NCI-H2196 (cell line): Measurements from ENCODE around the gene GOPC.
"Not testable (repeated sequence)": the region's sequence is repeated elsewhere in the genome, so short reads cannot be mapped to it uniquely, and the experiment has no call there.

ENCODE experiments used
- DNase-seq: peaks from one replicate; lab custom pipeline; 2025; ENCODE audit not compliant: unreplicated experiment; lab: John Stamatoyannopoulos, UW

Gene GOPC

GRCh38 chr6:117602151-117602898 lies at the start of gene GOPC:
GOPC (minus strand) TSS chr6:117602511; CDS start chr6:117602288, 223 bp downstream.
- DNase-seq: peak; percentile 96

GRCh38 chr6:117651984-117652383 lies 49.7 kb upstream of the GOPC start:
- DNase-seq: not testable (repeated sequence)

GRCh38 chr6:117642976-117643375 lies 40.7 kb upstream of the GOPC start:
- DNase-seq: no peak

GRCh38 chr6:117637770-117638169 lies 35.5 kb upstream of the GOPC start:
- no peak for DNase-seq

GRCh38 chr6:117629119-117629660 lies 26.9 kb upstream of the GOPC start:
- DNase-seq: no peak

GRCh38 chr6:117627533-117627932 lies 25.2 kb upstream of the GOPC start:
- DNase-seq: no peak

- no peak for DNase-seq
These were observed 22.7 kb upstream of the GOPC start for GRCh38 chr6:117624869-117625481.

- no peak for DNase-seq
These were observed 16.9 kb upstream of the GOPC start for GRCh38 chr6:117619178-117619577.

- no peak for DNase-seq
These were observed 15.1 kb upstream of the GOPC start for GRCh38 chr6:117617210-117618035.

- DNase-seq: no peak
These were observed 14.3 kb upstream of the GOPC start for GRCh38 chr6:117616391-117617209.

- no peak for DNase-seq
These were observed 13.6 kb upstream of the GOPC start for GRCh38 chr6:117615750-117616390.

GRCh38 chr6:117613920-117614560 lies 11.7 kb upstream of the GOPC start:
- no peak for DNase-seq

GRCh38 chr6:117607511-117607910 lies 5.2 kb upstream of the GOPC start:
- no peak for DNase-seq

- DNase-seq: peak; percentile 61
These were observed 3.0 kb upstream of the GOPC start for GRCh38 chr6:117605169-117605826.

- DNase-seq: no peak
These were observed 1.5 kb upstream of the GOPC start for GRCh38 chr6:117603821-117604220.

GRCh38 chr6:117602899-117603588 lies 733 bp upstream of the GOPC start:
- no peak for DNase-seq

- no peak for DNase-seq
These were observed 530 bp downstream of the GOPC start for GRCh38 chr6:117601811-117602150.

GRCh38 chr6:117600008-117600743 lies 2.1 kb downstream of the GOPC start:
- DNase-seq: no peak
